DMS79 treated with DMSO at 0.1 percent for 48 hours (cell line): ENCODE measurements around the gene STARD3.

Source experiments
- DNase-seq: peaks from one replicate; lab custom pipeline; 2025; lab: John Stamatoyannopoulos, UW

Gene STARD3

DNA sequence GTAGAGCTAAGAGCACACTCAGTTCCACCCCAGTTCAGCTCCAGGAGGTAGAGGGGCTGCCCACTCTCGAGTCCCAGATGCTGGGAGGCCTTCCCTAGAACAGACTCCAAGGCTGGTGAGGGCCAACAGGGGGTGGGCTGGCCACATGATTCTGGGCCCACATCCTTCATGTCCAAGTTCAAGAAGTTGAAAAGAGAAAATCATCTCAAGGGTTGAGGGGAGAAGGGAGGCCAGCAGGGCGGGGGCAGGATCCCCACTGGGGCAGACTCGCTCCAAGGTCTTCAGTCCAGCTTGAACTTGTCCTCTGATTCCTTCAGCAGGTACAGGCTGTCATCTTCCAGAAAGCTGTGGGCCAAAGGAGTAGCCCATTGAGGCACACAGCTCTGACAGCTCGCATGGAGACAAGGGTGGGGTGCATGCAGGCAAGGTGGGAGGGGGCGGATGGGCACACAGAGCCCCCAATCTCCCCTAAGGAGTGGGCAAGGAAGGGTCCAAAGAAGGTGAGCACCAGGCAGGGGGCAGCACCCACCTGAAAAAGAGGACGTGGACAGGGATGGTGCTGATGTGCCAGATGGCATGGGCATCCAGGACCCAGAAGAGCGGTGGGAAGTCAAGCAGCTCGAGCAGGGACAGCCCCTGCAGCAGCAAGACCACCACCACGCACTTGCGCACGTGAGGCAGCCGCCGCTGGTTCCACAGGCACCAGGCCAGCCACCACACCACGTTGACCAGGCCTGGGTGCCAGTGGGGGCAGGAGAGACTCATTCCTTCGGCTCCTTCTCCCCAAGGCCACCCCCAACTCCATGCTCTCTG lies 35.8 kb downstream of the STARD3 start:
- DNase-seq = no peak

DNA sequence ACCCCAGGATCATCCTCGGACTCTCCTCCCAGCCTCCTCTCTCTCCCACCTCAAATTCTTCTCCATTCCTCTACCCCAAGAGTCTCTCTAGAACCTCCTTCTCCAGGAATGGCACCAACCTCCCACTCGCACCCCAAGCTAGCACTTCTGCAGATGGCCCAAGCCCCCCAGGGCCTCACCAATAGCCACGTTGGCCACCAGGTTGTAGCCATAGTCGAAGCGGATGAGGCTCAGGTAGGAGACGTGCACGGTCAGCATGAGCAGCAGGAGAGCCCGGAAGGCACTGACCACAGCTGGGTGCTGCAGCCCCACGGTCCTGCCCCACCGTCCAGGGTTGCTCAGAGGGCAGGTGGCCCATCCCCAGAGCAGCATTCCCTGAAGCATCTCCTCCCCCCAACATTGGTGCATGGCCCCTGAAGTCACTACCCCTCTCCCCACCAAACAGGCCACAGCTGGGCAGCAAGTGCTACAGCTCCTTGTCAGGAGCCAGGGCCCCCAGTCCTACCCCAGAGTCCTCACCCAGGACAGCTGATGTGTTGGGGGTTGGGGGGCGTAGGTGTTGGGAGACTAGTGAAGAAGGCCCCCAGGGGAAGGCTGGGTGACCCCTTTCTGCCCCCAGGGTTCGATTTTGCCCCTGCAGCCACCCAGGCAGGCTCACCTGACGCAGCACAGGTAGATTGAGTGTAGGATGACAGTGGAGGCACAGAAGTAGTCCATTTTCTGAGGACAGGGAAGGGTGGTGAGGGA lies 36.6 kb downstream of the STARD3 start:
- no peak for DNase-seq

DNA sequence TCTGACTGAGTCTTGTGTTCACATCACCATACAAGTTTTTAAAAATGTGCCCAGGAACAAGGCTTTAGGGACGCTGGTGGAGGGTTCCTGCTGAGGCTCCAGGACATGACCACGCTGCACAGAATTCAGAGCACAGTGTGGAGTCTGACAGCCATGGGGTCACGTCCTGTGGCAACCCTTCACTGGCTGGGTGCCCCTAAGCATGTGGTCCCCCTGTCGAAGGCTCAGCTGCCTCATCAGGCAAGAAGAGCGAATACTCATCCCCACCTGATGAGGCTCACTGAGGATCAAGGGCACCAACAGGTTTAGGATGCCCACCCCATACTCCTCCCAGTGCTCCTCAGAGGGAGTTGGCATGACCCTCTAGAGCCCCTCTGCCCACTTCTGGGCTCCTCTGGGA lies 37.2 kb downstream of the STARD3 start:
- no peak for DNase-seq

DNA sequence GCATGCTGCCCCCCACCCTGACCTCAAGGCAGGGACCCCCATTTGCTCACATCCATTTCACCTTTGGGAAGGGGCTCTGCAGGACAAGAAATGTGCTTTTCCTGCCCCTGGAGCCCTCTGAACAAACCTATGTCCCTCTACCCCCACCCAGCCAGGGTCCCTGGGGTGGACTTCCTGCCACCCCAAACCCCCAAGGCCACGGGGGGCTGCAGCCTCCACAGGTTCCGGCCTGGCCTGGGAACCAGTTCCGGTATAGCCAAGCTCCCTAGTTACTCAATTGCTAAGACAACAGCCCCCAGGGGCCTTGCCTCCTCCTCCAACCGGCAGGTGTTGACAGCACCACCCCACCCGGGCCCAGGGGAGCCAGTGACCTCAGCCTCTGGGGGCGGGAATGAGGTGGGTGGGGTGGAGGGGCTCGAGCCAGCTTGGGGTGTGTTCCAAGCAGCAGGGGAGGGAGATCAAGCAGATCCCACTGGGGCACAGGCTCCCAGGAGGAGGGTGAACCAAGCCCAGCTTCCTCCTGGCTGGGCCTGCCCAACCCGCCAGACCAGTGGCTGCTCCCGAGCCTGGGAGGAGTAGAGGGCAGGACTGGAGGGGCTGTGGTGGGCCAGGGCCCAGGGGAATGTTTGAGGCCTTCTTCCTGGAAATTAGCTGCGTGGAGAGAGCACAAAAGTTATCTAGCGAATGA lies 37.9 kb downstream of the STARD3 start:
- no peak for DNase-seq

DNA sequence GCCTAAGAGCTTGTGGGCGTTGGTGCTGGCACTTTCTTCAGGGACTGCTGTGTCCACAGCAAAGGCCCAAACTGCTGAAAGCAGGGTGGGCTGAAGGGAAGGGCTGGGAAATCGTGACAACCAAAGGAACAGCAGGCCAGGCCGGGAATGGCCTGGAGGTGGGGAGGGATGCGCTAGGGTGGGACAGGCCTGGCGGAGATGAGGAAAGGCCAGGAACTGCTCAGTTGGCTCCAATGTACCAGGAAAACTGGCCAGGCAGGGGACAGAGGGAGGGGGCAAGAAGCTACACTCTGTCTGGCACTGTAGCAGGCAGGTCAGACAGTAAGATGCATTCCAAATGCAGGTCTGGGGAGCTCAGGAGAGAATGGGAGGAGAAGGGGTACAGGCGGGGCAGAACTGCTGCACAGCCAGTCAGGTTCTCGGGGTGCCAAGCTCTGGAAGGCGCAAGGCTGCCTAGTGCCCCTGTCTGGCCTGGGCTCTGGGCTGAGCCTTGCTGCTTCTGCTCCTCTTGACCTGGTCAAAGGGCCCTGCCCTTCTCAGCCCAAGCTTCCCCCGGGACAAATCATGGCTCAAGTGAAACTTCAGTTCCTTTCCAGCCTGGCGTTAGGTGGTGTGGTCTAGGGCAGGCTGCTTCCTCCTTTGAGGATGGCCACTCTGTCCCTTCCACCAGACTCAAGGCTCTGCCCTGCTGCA lies 38.6 kb downstream of the STARD3 start:
- DNase-seq = no peak

DNA sequence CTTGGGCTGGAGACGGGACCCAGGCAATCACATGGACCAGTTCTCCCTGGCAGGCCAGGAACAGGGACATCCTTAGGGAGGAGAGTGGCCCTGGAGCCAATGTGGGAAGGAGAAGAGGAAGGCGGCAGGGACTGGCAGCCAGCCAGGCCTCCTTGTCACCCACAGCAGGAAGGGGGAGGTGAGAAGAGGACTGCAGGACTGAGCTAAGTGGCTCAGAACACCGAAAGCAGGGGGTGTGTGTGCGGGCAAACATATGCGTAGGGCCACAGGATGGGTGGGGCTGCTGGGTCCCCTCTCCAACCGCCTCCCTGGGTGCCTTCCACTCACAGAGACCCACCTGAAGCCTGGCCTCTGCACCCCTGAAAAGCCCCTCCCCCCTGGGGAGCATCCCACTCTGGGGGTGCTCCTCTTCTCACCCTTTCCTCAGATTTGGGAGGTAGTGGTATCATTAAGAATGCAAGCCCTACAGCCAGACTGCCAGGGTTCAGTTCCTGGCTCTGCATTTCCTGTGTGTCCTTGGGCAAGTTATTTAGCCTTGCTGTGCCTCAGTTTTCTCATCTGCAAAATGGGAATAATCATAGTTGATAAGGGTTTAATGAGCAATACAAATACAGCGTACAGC lies 39.4 kb downstream of the STARD3 start:
- DNase-seq = peak; percentile 73

DNA sequence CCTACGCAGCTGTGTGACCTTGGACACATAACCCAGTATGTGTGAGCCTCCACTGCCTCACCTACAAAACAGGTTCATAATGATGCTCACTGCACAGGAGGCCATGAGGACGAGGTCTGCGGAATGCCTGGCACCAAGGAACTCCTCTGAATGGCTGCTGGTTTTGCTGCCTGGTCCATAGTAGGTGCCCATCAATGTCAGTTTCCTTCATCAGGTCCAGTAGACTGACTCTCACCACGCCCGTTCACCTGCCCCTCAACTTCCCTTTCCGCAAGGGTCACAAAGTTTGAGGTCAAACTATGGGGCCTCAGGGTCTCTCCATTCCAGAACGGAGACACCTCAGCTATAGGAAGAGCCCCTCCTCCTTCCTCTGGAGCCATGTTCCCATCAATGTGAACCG lies 40.1 kb downstream of the STARD3 start:
- no peak for DNase-seq

DNA sequence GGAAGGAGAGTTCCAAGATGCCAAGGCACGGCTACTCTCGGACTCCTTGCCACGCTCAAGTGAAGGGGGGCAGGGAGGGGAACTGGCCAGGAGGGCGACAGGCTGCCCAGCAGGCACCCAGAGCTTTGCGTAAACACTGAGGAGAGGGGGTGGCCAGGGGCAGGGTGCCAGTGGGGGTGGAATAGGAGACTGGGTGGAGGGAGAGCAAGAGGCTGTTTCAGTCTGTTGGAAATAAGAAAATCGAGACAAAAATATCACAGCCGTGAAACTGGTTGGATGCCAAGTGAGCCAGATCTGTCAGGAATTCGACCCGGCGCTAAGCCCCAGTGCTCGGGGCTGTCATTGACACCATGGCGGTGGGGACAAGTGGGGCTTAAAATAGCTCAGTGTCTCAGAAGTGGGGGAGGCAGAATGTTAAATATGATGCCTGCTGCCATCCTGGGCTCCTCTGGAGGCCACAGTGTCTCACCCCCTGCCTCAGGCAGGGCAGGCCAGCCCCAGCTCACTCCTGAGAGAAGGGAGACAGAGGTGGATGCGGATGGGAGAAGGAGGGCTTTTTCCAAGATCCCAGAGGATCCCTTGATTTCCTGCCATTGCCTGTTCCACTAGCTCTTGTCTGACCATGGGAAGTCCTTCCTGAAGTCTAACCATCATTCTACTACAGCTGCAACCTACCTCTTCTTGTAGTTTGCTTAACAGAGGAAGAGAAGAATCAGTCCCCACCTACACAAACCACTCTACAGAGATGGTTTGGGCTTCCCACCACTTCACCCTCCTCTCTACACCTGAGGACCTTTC lies 40.8 kb downstream of the STARD3 start:
- peak; percentile 65 for DNase-seq

DNA sequence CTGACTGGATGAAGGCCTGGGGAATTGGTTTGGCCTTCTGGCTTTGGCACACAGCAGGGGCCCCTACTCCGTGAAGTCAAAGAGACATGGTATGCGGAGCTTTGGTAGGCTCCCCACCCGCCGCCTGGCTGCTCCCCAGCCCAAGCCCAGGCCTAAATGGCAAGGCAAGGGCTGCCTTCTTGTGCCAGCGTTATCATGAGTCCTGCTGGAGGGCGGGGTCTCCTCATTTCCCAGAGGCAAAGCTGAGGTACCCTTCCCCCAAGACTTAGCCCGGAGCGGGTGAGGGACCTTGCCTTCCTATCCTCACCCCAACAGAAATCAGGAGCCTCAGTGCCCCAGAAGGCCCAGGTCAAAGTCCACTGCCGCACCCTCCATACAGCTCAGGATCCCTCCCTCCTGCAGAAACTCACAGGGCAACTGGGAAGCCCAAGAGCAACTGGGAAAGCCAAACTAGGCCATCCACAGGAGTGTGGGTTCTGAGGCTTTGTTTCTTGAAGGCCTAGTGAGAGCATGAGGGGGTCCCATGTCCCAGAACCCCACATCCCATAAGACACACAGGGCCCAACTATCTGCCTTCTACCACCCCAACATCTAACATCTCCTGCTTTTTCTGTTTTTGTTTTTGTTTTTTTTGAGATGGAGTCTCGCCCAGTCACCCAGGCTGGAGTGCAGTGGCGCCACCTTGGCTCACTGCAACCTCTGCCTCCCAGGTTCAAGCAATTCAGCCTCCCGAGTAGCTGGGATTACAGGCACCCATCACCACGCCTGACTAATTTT lies 41.6 kb downstream of the STARD3 start:
- DNase-seq = no peak

DNA sequence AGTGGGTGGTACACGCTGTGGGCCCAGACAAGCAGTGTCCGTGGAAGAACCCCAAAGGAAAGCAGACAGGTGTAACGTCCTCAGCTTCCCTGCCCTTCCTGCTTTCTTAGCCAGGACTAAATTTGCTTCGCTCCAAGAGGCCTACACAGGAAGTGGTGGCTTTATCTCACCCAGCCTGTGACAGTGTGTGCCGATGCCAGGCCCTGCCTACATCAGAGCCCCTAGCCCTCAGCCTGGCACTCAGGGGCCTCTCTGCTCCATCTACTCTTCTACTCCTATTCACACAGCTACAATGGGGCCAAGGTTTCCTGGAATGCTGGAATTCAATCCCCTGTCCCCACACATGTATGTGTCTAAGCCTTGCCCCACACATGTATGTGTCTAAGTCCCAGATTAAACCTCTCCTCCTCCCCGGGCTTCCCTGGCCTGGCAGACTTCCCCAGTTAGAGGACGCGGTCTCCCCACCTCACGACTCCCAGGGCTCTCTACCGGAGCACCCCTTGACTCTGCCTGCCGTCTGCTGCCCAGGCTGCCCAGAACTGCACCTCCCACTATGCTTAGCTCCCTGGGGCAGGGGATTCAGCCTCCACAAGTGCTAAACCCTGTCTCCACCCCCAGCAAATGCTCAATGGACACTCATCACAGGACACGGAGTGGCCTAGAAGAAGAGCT lies 42.7 kb downstream of the STARD3 start:
- DNase-seq = no peak

DNA sequence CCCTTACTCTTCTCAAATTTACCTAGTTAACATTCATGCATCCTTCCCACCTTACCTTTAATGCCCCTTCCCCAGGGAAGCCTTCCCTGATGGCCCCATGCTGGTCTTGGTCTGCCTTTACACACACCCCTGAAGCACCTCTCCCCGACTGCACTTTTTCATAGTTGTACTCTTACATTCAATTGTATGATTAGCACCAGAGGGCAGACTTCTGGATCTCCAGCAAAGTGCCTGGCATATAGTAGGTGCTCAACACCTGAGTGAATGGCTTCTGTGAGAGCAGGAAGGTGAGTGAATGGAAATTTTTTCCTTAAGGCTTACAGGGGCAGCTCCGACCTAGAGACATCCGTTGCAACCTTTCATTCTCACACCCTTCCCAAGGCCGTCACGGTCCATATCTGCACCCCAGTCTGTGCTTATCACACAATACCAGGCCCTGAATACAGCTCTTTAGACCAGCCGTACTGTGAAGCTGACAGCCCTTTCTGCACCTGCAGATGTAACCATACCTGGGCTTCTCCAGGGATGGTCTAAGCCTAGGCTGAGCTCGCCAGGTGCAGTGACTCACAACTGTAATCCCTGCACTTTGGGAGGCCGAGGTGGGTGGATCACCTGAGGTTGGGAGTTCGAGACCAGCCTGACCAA lies 46.5 kb downstream of the STARD3 start:
- no peak for DNase-seq

DNA sequence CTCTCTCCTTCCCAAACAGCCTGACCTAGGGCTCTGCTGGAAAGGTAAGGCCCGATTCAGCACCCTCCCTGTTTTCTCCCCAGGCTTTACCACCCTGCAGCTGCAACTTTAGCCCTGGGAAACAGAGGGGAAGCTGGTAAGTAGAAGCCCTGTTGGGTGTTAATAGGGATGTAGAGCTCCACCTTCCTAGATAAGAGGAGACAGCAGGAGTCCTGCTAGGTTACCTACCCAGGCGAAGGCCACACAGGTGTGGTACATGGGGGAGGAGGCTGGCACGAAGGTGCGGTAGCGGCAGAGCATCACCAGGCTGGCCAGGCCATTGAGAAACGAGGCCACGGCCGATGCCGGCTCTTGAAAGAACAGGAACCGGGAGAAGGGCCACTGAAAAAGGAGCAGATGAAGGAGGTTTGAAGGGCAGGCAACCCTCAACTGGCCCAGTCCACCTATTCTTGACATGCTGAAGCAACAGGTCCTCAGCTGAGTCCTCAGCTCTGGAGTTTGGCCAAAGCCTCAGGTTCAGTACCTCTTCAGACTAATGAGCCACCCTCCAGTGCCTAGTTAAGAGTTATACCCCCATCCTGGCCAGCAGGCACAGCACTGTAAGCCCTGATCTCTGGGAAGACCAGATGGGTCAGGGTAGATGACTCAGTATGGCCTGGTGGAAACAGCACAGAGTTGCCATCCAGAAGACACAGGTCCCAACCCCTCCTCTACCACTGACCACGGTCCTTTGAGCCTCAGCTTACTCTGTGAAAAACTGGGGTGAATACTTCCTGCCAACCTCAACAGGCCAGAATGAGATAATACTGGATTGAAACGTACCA lies 47.6 kb downstream of the STARD3 start:
- no peak for DNase-seq

DNA sequence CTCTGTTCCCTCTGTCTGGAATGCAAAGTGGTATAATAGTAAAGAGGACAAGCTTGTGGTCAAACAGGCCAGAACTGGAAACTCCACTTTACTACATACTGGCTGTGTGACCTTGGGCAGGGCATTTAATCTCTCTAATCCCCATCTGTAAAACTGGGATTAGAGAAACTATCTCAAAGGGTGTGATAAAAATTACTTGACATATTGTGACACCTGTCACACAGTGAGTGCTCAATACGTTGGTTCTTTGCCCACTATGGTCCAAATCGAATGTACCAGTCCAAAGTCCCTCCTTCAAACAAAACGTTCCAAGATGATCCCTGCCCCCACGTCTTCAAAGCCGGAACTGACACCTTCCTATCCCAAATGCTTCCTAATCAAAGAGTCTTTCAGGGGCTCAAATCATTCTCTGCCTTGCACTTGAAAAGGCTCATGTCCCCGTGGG lies 50.2 kb downstream of the STARD3 start:
- peak; percentile 36 for DNase-seq

DNA sequence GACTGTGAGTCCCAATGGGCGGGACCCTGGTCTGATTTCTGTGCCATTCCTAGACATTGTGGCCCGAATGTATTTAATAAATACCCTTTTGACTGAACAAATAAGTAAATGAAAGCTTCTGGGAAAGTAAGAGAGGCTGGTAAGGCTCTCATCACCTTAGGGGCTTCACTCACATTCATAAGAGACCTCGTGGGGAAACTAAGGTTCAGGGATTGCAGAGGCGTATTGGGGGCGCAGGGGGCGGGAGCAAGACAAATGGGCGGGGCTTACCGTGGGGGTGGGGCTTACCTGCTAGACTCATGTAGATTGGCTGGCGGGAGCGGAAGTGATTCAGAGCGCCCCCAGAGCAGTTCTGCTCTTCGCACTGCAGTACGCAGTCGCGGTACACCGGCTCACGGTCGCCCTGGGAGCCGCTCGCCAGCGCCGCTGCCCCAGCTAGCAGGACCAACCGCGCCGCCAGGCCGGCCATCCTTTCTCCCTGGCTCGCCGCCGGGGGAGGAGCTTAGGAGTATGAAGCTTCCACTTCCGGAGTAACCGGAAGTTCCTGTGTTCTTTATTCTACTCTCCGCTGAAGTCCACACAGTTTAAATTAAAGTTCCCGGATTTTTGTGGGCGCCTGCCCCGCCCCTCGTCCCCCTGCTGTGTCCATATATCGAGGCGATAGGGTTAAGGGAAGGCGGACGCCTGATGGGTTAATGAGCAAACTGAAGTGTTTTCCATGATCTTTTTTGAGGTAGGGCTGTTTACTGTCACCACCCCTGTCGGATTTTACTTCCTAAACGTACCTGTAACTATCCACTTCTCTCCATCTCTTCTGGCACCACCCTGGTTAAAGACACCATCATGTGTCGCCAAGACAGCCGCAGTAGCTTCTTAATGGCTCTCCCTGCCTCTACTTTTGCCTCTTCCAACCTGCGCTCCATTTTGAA lies 50.9 kb downstream of the STARD3 start, which contains the start of gene PGAP3:
Gene PGAP3, minus strand, starts transcription at position 512 of the 929 bp plus-strand sequence. Its CDS starts 43 bp downstream, at position 469.
- DNase-seq = peak; percentile 96

DNA sequence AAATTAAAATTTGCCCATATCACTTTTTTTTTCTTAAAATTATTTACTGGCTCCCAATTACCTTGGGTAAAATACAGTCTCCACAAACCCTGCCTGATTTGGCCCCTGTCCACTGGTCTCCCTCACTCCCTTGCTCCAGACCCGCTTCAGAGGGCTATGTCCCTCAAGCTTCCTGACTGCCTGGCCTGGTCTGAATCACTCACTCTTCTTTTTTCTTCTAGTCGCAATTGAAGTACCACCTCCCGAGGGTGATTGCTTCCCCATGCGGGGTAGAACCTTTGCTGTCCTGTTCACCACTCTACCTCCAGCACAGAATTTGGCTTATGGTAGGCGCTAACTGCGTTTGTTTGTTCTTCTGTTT lies 51.5 kb downstream of the STARD3 start:
- no peak for DNase-seq

DNA sequence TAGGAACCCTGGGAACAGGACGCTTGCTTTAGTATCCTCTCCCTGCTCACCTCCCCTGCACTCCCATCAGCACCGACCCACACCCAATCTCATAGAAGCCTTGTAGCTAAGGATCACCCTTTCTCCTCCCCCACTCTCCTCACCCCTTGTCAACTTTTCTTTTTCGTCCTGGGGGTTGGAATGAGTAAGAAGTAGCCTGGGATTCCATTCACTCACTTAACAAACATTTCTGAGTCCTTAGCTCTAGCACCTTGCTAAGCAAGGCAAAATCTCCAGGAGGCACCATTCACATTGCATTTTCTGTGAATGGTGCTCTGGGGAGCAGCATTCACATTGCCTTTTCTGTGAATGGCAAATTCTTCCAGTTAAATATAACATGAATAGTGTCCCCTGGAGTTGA lies 52.0 kb downstream of the STARD3 start:
- no peak for DNase-seq

DNA sequence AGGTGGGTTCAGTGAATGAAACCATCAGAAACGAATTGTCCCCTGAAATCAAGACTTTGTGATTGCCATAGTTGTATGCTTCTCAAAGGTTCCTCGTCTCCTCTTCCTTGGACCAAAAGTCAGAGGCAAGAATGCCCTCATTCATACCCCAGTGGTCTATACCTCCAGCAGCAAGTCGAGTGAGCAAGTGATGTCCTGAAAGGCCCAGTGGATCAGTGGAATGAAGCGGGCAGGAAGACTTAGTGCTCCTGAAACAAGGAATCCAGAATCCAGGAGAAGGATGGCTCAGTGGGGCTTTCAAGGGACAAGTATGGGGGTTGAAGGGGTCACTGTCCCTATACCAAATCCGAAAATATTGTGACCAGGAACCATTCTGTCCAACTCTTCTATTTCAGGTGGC lies 57.6 kb downstream of the STARD3 start:
- no peak for DNase-seq
